GM20431 (cell line): ENCODE measurements around the gene APBA1.

Experiments used
- in situ Hi-C: fragments of 300-500 bp; cut with MseI, MboI; formaldehyde crosslinking; loops from one replicate; pipeline ENCODE4 v1.15.0; 2020; ENCODE audit warnings: low sequenced_read_pairs; ENCODE audit not compliant: unreplicated experiment

Gene APBA1

DNA sequence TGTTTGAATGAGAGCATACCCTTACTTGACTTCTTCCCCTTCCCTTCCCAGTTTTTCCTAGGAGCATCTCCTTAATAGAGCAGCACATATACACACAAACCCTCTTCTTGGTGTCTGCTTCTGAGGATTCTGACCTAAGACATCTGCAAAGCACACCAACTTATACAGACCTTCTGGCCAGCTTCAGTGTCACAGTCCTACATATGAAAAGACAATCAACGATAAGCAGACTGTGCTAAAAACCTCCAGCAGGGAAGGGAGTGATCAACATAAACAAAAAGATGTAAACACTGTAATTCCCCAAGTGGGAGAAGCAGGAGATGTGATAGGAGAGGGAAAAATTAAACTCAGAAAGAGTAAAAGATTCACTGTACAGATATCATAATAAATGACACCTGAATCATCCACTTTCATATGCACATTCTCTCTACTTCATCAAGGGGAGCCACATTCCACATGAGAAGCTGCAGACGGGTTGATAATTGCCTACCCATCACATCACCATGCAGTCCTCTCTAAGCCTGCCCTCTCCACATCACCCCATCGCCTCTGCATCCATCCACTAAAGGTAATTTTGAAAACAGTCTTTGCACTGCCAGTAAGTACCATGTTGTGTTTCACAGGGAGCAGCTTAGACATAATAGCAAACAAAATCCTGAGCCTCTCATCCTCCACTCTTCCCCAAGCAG is 13.0 kb downstream of the APBA1 start:
- in situ Hi-C loops = no loop called here

- in situ Hi-C loops = no loop called here
Measured at GRCh38 chr9:69657269-69657668, 14.9 kb downstream of the APBA1 start.

- in situ Hi-C loops = no loop called here
Measured at GRCh38 chr9:69655065-69655464, 17.1 kb downstream of the APBA1 start.

DNA sequence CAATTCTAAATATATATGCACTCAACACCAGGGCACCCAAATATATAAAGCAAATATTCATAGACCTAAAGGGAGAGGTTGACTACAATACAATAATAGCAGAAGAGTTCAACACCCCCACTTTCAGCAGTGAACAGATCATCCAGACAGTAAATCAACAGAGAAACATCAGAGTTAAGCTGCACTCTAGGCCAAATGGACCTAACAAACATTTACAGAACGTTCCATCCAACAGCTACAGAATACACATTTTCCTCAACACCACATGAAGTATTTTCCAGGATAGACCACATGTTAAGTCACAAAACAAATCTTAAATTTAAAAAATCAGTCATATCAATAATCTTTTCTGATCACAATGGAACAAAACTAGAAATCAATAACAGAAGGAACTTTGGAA is 18.9 kb downstream of the APBA1 start:
- in situ Hi-C loops = no loop called here

DNA sequence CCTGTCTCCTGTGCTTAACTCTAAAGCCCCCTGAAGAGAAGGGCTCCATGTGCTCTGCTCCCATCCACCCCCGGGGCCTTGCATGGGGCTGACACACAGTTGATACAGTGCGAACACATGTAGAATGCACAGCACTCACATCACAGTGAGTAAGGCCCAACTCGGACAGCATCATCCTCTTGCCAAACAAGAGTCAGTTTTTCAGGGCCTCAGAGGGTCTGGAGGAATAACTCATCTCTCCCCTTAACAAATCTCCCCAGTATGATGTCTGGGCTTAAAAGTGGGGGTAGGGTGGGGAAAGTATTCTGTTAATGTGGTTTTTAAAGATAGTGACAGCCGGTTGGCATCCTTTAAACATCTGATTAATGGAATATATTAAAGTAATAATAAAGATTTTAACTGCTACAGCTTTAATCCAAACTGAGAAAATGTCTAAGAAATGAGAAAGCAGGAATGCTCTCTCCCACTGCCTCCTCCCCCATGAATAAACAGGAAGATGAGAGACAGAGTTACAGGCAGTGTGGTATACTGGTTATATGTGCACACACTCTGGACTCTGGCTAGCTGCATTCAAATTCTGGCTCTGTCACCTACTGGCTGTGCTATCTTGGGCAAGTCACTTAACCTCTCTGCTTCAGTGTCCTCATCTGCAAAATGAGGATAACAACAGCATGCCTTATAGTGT is 22.5 kb downstream of the APBA1 start:
- in situ Hi-C loops = no loop called here

DNA sequence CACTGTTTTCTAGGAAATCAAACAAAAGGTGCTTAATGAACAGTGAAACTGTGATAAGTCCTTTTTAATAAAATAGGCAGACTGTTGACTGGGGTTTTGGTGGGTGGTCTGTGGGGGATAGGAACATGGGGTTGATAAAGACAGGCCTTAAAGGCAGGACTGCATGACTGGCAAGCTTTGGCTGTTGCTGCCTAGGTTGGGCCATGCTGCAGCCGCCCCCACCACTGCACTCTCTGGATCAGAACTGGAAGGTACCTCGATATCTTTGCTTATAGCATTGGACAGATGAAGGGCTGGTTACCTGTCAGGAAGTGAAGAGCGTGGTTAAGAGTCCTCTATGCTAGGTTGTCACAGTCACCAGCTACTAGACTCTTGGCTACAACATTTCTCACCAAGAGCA is 24.4 kb downstream of the APBA1 start:
- in situ Hi-C loops = no loop called here

GRCh38 chr9:69646810-69647209 is 25.4 kb downstream of the APBA1 start:
- in situ Hi-C loops = no loop called here

DNA sequence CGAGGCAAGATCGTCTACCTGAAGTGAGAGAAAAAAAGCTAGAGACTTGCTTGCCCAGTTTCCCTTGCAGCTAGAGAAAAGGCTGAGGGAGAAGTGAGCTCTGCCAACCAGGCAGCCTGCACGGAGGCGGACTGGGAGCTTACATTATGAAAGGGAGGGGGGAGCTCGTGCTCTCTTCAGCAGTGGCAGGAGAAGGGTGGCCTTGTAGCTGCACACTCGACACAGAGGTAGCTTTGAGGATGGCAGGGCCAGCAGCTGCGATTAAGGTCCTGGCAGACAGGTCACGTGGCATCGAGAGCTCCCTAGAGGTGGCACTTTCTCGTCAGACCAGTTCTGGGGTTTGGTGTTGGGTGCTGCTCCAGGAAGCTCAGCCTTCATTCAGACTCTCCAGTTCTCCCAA is 26.7 kb downstream of the APBA1 start:
- in situ Hi-C loops = no loop called here

GRCh38 chr9:69643098-69643497 is 29.1 kb downstream of the APBA1 start:
- in situ Hi-C loops = no loop called here

- in situ Hi-C loops = no loop called here
Measured at GRCh38 chr9:69637817-69638200, 34.4 kb downstream of the APBA1 start.

GRCh38 chr9:69637193-69637816 is 34.9 kb downstream of the APBA1 start:
- in situ Hi-C loops = no loop called here

DNA sequence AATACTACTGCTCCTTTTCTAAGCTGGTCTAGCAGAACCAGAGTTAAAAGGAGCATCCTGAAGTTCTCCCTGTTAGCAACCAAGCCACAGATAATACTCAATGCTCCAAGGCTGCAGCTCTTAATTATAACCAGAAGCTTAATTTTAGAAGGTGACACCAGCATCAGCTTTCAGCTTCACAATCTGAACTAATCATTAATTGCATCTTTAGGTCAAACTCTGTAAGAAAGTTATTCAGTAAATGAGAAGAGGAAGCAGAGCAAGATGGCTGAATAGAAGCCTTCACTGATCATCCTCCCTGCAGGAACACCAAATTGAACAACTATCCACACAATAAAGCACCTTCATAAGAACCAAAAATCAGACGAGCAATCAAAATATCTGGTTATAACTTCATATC is 38.5 kb downstream of the APBA1 start:
- in situ Hi-C loops = no loop called here

GRCh38 chr9:69632768-69633167 is 39.4 kb downstream of the APBA1 start:
- in situ Hi-C loops = no loop called here

GRCh38 chr9:69627281-69627680 is 44.9 kb downstream of the APBA1 start:
- in situ Hi-C loops = no loop called here

- in situ Hi-C loops = no loop called here
Measured at GRCh38 chr9:69623276-69623675, 48.9 kb downstream of the APBA1 start.

- in situ Hi-C loops = no loop called here
Measured at GRCh38 chr9:69622676-69623075, 49.5 kb downstream of the APBA1 start.

DNA sequence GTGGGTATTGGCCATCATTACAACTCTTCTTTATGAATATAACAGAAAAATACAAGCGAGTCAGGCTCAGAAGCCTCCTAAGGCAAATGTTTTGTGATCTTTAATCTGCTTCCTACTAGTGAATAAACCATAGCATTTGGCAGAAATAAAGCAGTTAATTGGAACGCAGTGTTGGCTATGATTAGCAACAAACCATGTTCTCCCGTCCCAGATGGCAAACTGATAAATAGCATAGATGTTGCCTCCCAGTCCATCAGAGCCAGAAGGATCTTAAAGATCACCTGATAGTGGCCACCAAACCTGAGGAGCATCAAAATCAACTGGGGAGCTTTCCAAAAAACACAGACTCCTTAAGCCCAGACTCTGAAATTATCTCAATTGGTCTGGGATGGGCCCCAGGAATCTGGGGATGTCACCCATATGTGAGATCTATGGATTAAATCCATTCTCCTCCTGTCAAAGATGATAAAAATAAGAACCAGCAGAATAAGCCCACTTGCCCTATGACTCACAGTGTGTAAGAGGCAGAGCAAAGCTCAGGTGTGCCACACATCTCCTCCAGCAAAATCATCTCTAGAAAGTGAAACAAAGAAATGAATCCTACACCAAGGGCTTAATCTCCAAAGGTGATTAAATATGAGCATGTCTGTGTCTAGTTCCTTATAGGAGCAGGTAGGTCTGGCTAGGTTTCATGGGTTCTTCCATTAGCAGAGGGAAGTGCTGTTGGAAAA is 50.3 kb downstream of the APBA1 start:
- in situ Hi-C loops = no loop called here

DNA sequence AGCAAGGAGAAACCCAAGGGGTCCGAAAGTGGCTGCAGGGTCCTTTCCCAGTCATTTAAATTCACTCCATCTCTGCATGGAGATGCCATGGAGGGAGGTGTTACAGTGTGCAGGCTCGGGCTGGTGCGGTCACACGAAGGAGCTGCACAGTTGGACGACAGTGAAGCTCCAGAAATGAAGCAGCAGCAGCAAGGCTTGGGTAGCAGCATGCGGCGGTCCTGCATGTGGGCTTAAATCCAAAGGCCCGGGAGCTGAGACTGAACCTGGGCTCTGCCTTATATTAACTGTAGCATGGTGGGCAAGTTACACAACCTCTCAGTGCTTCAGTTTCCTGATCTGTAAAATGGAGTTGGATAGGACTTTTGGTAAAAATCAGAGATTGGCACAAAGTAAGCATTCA is 51.4 kb downstream of the APBA1 start:
- in situ Hi-C loops = no loop called here

DNA sequence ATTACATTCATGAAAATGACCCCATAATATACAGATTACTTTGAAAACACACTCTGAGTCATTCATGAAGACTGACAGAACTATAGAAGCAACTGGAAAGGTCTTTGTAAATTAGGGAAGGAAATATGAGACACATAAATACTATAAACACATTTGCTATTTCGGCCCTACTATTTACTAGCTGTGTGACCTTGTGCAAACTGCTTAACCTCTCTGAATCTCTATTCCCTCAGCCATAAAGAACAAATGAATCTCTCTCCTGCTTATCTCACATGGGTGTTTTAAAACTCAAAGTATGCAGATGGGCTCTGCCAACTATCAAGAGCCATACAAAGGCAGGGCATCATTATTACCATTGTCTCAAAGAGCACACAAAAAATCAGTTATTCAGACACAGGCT is 52.9 kb downstream of the APBA1 start:
- in situ Hi-C loops = no loop called here

DNA sequence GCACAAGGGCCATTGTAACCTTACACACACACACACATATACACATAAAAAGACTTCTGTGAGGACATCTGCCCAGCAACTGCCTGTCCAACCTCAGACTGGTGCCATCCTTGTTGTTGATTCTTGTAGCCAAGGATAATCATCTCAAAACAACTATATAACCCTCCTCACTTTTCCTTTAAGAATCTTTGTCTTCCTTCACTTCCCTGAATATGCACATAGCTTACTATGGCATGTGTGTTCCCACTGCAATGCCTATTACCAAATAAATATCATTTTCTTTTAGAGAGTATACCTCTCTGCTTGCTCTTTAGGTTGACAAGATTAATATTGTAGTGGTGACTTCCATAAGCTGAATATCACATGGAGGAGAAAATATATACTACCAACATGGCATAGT is 55.2 kb downstream of the APBA1 start:
- in situ Hi-C loops = no loop called here

GRCh38 chr9:69615880-69616279 is 56.3 kb downstream of the APBA1 start:
- in situ Hi-C loops = no loop called here
